GM06990 (cell line): ENCODE data around the gene MTHFD1L.

ENCODE experiments used
- DNase-seq: peaks from one replicate; pipeline ENCODE4 v3.0.0-alpha.2; 2011; ENCODE audit not compliant: insufficient read length; ENCODE audit errors: extremely low read depth
- H3K27me3 ChIP-seq: replicated peaks from 2 replicates; pipeline ENCODE4 v1.6.0; 2011; ENCODE audit warnings: low read length; ENCODE audit not compliant: control insufficient read depth, insufficient read depth
- H3K36me3 ChIP-seq: 2 replicates; pipeline ENCODE4 v1.5.1; 2011; ENCODE audit warnings: low read length; ENCODE audit not compliant: control insufficient read depth, insufficient read depth
- H3K4me3 ChIP-seq: replicated peaks from 2 replicates; pipeline ENCODE4 v1.5.1; 2011; ENCODE audit warnings: low read depth, mild to moderate bottlenecking, control low read depth, low read length
- TF ChIP-seq, protein P1 (sequence below): IDR thresholded peaks from 2 replicates; pipeline ENCODE4 v1.5.1; 2011; ENCODE audit warnings: low read length, control low read depth, mild to moderate bottlenecking, inconsistent platforms; ENCODE audit not compliant: insufficient read depth, poor library complexity, severe bottlenecking

The MTHFD1L gene

DNA sequence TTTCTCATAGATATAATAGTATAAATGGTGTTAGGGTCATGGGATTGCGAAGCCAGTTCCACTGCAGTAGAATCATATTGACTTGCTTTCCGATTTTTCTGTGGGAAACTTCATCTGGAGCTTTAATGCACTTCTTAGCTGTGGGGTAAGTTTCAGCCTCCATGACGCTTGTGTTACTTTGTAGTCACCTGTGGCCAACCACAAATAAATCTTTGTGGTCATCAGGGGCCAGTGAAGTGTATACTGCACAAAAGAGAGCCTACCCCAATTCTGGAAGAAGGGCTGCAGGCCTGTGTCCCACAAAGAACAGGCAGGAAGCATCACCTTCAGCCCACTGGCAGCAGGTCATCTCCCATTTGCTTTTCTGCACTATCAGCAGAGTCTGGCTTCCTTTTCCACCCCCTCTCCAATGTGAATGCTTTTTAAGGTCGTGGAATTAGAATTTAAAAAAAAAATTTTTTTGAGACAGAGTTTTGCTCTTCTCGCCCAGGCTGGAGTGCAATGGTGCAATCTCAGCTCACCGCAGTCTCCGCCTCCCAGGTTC is 32.0 kb downstream of the MTHFD1L start:
- H3K27me3 ChIP-seq = no peaks in the 10 kb centered on the region
- DNase-seq = no peak
- no peak overlapping the region for H3K4me3 ChIP-seq
- no peaks in the 10 kb centered on the region; the same call in 1 of the 2 replicates for H3K36me3 ChIP-seq
- TF ChIP-seq, protein P1, sequence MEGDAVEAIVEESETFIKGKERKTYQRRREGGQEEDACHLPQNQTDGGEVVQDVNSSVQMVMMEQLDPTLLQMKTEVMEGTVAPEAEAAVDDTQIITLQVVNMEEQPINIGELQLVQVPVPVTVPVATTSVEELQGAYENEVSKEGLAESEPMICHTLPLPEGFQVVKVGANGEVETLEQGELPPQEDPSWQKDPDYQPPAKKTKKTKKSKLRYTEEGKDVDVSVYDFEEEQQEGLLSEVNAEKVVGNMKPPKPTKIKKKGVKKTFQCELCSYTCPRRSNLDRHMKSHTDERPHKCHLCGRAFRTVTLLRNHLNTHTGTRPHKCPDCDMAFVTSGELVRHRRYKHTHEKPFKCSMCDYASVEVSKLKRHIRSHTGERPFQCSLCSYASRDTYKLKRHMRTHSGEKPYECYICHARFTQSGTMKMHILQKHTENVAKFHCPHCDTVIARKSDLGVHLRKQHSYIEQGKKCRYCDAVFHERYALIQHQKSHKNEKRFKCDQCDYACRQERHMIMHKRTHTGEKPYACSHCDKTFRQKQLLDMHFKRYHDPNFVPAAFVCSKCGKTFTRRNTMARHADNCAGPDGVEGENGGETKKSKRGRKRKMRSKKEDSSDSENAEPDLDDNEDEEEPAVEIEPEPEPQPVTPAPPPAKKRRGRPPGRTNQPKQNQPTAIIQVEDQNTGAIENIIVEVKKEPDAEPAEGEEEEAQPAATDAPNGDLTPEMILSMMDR = no peak

DNA sequence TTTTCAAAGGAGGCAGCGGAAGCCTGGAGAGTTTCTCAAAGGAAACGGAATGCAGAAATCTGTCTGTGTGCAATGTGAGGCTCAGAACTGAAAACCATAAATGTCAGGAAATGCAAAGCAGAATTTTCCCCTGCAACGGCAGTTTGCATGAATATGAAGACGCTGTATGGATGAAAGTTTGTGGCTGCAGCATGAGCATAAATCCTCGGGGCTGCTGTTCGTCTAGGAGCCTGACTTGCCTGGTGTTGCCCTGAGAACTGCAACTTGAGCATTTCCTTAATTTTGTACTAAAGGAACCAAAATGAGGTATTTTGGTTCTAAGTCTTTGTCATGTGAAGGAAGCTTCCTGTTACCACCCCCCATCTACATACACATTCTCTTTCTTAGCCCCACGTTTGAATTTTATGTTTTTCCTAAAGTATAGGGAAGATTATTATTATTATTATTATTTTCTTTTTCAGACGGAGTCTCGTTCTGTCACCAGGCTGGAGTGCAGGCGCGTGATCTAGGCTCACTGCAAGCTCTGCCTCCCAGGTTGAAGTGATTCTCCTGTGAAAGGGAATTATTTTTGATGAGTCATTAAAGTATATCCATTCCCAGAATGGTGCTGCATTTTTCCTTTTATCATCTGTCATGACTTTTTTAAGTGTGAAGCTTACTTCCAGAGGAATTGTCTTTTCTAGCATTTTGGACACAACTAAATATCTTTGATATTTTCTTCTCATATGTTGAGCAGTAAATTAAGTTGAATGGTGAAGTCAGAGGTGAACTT is 33.1 kb downstream of the MTHFD1L start:
- TF ChIP-seq, protein P1 = no peak
- Histone ChIP-seq H3K4me3 (no peak overlapping the region), H3K27me3 (no peaks in the 10 kb centered on the region), H3K36me3 (no peaks in the 10 kb centered on the region; the same call in 1 of the 2 replicates)
- no peak for DNase-seq

DNA sequence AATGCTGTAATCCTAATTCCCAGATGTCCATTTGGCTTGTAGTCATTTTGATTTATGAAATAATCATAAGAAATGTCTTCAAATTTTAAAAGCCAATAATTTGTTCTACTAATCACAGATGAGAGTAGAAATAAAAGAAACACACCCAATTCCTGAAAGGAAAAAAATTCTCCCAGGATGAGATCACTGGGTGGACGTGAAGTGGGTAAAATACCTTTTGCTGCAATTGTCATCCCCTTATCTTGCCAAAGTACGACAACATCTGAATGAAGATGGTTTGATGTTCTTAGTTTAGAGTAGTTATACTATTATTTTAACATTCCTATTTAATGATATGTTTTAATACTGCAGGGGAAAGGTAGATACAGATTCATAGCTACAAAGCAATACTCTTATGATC is 33.7 kb downstream of the MTHFD1L start:
- H3K36me3 ChIP-seq = no peaks in the 10 kb centered on the region; the same call in 1 of the 2 replicates
- TF ChIP-seq, protein P1 = no peak

DNA sequence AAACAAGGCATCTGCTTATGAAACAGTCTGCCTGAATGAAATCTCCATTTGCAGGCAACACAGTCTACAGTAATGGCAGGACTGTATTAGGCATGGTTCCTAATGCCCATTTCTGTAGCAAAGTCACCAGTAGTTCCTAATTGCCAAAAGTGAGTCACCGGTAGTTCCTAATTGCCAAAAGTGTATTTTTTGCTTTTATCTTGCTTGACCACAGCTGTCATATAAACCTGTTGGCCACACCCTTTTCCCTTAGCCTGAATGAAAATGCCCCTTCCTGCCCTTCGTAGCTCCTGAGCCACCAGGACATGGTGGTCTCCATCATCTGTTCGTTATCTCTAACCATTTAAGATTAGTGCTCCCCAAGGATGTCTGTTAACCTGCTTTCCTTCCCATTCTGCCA is 34.5 kb downstream of the MTHFD1L start:
- no peaks in the 10 kb centered on the region for H3K27me3 ChIP-seq
- H3K36me3 ChIP-seq = no peaks in the 10 kb centered on the region
- no peak for DNase-seq
- TF ChIP-seq, protein P1 = no peak
- H3K4me3 ChIP-seq = no peak overlapping the region

More for the DNA sequence above, 33.7 kb downstream of the MTHFD1L start:
- DNase-seq = no peak
- H3K27me3 ChIP-seq = no peaks in the 10 kb centered on the region
- no peak overlapping the region for H3K4me3 ChIP-seq

DNA sequence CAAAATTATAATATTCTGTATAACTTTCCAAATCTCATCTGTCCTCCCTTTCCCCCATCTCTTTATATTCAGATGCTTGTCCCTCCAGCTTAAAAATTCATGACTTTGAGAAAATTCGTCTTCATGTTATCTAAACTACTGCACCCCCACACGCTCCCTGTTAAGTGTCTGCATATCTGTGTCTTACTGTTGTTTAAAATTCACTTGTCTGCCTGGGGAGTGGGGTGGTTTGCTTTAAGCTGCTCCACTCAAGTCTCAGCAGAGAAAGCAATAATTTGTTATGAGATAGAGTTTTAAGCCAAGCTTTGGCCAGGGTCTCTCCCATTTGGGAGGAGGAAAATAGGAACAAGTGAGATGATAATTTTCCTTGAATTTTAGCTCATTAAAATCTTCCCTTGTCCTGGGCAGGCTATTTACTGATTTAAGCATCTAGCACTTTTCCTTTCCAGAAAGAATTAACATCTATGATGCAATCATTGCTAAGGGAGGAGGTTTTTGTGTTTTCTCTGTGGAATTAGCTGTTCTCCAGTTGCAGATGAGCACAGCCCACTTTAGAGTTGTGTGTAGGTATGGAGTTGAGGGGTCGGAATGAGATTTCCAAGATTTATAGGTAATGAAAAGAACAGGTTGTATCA is 36.8 kb downstream of the MTHFD1L start:
- DNase-seq = no peak
- Histone ChIP-seq H3K4me3 (no peak overlapping the region), H3K27me3 (no peaks in the 10 kb centered on the region), H3K36me3 (peaks cover 3% of the 10 kb centered on the region)
- TF ChIP-seq, protein P1 = no peak
